ENCODE data around the gene RCAN2. TPM values are rescaled to one million over a fixed set of nuclear protein-coding genes. Genes with fewer than 3 reads are reported as not detected.
"Not testable (repeated sequence)": the region's sequence is repeated elsewhere in the genome, so short reads cannot be mapped to it uniquely, and the experiment has no call there.

The RCAN2 gene
- total and polyA plus RNA-seq, 9 of the 15 experiments (the other 6 are each of a cell fraction or from before 2014, with no cell fraction given): 0.04 TPM; not detected in 8

GRCh38 chr6:46407246-46407645 lies 84.0 kb downstream of the RCAN2 start:
- in situ Hi-C loops (cut with MboI) (loop anchor here (10.0 kb wide), 2 partner anchors 312 to 472 kb away; no protein-coding TSS in a partner anchor), intact Hi-C loops (cut with micrococcal nuclease) (no loop called here)
- no peak for DNase-seq (ENCODE audit: extremely low read depth in 1 of 4, low spot score in 3 of 4)
- no peak overlapping the region for H3K27ac ChIP-seq (ENCODE audit: extremely low read depth, low read depth, low read length)
- ChIA-PET POLR2A (interaction anchor here (1.2 kb wide), 1 partner anchor 11 kb away, joined by 3 read pairs; no protein-coding TSS in a partner anchor), CTCF (ENCODE audit: low intra/inter-chr PET ratio) (interaction anchor here (0.5 kb wide), 1 partner anchor 42 kb away, joined by 3 read pairs; no protein-coding TSS in a partner anchor)
- H3K79me2 ChIP-seq (ENCODE audit: control insufficient read depth, insufficient read depth, low read length): no peaks in the 10 kb centered on the region
- H3K4me2 ChIP-seq (ENCODE audit: insufficient read depth, low read length): no peak overlapping the region
- FAIRE-seq: no peak
- no peak overlapping the region for H3K9ac ChIP-seq (ENCODE audit: insufficient read depth in 1 of 2, low read depth in 2 of 2, low read length in 2 of 2)
- no peaks in the 10 kb centered on the region for H3K4me1 ChIP-seq (replicated peaks in 1 of 2; ENCODE audit: control insufficient read depth in 2 of 2, insufficient read depth in 2 of 2, low read length in 2 of 2)
- H3K4me3 ChIP-seq: no peak overlapping the region
- no peak for ATAC-seq
- WGBS (ENCODE audit: insufficient coverage, low coverage, missing lambda C conversion rate): 0% methylated on average over 3 of the region's 3 CpGs
- TF ChIP-seq HNRNPUL1 (IDR thresholded peaks at IDR 0.05; ENCODE audit: low read length) (no peak), ZFP1 (CRISPR knock-in tag; IDR thresholded peaks at IDR 0.05) (no peak)
- H3K9me1 ChIP-seq (ENCODE audit: control insufficient read depth, insufficient read depth, low read length): no peaks in the 10 kb centered on the region
- no peaks in the 10 kb centered on the region for H3K27me3 ChIP-seq (ENCODE audit: control insufficient read depth in 2 of 2, insufficient read depth in 2 of 2, low read length in 2 of 2)
- no peaks in the 10 kb centered on the region for H3K9me3 ChIP-seq (replicated peaks; ENCODE audit: control insufficient read depth, insufficient read depth, low read depth, low read length)
- H3K36me3 ChIP-seq (ENCODE audit: control insufficient read depth, insufficient read depth, low read length): no peaks in the 10 kb centered on the region
- no TSS peak for BruUV-seq (replicated peaks)
- H2AFZ ChIP-seq (ENCODE audit: low read depth, low read length): no peak overlapping the region
- no peaks in the 10 kb centered on the region for H4K20me1 ChIP-seq (replicated peaks; ENCODE audit: control insufficient read depth, insufficient read depth, low read length)

GRCh38 chr6:46405620-46406180 lies 85.5 kb downstream of the RCAN2 start:
- H3K4me1 ChIP-seq (replicated peaks in 1 of 2; ENCODE audit: control insufficient read depth in 2 of 2, insufficient read depth in 2 of 2, low read length in 2 of 2); H3K27ac ChIP-seq (ENCODE audit: extremely low read depth, low read depth, low read length); H3K36me3 ChIP-seq (ENCODE audit: control insufficient read depth, insufficient read depth, low read length); FAIRE-seq; intact Hi-C loops (cut with micrococcal nuclease); H4K20me1 ChIP-seq (replicated peaks; ENCODE audit: control insufficient read depth, insufficient read depth, low read length); H3K27me3 ChIP-seq (ENCODE audit: control insufficient read depth in 2 of 2, insufficient read depth in 2 of 2, low read length in 2 of 2); ATAC-seq; H3K4me2 ChIP-seq (ENCODE audit: insufficient read depth, low read length); H3K79me2 ChIP-seq (ENCODE audit: control insufficient read depth, insufficient read depth, low read length); H3K4me3 ChIP-seq; H3K9me3 ChIP-seq (replicated peaks; ENCODE audit: control insufficient read depth, insufficient read depth, low read depth, low read length); H3K9ac ChIP-seq (ENCODE audit: insufficient read depth in 1 of 2, low read depth in 2 of 2, low read length in 2 of 2); DNase-seq (ENCODE audit: extremely low read depth in 1 of 4, low spot score in 3 of 4); CTCF ChIA-PET (ENCODE audit: low intra/inter-chr PET ratio); H2AFZ ChIP-seq (ENCODE audit: low read depth, low read length); H3K9me1 ChIP-seq (ENCODE audit: control insufficient read depth, insufficient read depth, low read length); POLR2A ChIA-PET; BruUV-seq (replicated peaks): not testable (repeated sequence)
- in situ Hi-C loops (cut with MboI): loop anchor here (10.0 kb wide), 2 partner anchors 311 to 471 kb away; no protein-coding TSS in a partner anchor
- WGBS (ENCODE audit: insufficient coverage, low coverage, missing lambda C conversion rate): 5% methylated on average over 18 of the region's 32 CpGs

Measured in K562 (cell line).